ENCODE data around the gene RPS6KC1.

GRCh38 chr1:213256438-213257087 lies 205.5 kb downstream of the RPS6KC1 start:
- TF ChIP-seq SMC3 (IDR thresholded peaks at IDR 0.05; ENCODE audit: low read depth, low read length) (no peak), RFX5 (IDR thresholded peaks at IDR 0.05; ENCODE audit: low read depth, low read length) (no peak), CTCF (conservative IDR thresholded peaks at IDR 0.05; ENCODE audit: low read depth, low read length) (no peak), POLR2A (IDR thresholded peaks at IDR 0.05; ENCODE audit: low read depth, low read length) (no peak), USF2 (IDR thresholded peaks at IDR 0.05; ENCODE audit: low read depth, low read length) (no peak), CEBPB (IDR thresholded peaks at IDR 0.05; ENCODE audit: low read depth, low read length) (no peak), ELK1 (IDR thresholded peaks at IDR 0.05; ENCODE audit: borderline replicate concordance, low read depth, low read length) (no peak), BHLHE40 (IDR thresholded peaks at IDR 0.05; ENCODE audit: low read depth, low read length) (no peak)
